ENCODE results near the gene PEX10.

Gene PEX10

GRCh38 chr1:2384941-2385481 is 27.4 kb downstream of the PEX10 start:
- DNase-seq, result no peak

GRCh38 chr1:2384130-2384860 is 28.1 kb downstream of the PEX10 start:
- DNase-seq, result no peak

GRCh38 chr1:2383576-2383975 is 28.8 kb downstream of the PEX10 start:
- no peak for DNase-seq

DNA sequence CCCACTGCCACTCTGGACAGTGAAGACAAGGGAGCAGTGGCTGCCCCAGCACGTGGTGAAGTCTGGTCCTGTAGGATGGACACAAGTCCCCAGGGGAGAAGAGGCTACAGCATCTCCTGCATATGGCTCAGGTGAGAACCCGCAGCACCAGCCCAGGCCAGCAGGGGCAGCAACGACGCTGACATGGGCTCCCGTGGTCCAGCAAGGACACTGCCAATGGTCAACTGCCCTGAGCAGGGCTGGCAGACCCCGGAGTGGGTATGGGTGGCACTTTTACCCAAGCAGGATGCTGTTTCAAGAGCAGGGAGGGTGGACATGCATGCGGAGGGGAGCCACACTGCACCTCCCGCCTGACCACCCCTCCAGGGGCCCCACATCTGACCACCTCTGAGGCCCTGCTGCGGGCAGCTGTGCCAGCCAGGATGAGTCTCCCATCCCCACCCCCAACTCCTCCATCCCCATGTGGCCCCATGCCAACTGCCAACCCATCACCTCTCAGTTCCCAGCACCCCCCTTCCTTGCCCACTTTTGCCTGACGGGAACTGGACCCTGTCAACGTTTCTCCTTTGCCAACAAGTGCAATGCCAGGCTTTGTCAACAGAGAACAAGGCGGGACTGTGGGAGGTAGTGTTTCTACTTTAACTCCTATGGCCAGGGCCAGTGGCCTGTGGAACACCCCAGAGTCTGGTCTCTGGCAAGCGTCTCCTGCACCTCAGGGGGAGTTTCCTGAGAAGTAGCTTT is 29.6 kb downstream of the PEX10 start:
- peak; percentile 21 for DNase-seq

DNA sequence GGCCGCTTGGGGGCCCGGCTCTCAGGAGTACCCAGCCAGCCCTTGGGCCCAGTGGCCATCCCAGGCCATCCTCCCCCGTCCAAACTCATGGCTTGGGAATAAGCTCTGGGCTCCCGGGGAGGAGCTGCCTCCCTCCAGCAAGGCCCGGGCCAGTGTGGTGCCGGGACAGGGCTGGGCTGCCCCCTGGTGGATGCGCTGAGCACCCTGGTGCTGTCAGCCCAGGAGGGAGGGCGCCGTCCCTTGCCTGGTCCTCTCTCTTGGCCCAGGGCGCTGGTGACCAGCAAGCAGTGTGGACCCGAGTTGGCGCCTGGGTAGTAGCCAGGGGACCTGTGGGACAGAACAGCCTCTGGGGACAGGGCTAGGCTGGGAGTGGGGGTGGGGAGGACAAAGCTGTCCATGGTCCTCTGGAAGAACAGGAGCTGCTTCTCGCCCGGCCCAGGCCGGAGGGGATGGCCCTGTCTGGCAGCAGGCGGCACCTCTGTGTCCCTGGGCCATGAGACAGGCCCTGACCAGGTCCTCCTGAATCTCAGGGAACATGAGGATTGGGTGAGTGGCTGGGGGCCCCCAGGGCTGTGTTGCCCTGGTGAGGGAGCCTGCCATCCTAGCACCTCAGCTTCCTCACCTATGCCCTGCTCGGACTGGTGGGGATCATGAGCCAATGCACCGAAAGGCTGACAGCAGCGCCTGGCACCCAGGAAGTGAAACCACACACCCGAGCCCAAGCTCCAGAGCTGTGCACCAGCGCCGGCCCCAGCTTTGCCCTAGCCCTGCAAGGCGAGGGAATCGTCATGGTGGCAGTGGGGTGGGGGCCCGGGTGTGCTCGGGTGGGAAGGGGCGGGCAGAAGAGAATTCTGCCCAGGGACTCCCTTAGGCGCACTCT is 30.4 kb downstream of the PEX10 start:
- DNase-seq, result peak; percentile 81

DNA sequence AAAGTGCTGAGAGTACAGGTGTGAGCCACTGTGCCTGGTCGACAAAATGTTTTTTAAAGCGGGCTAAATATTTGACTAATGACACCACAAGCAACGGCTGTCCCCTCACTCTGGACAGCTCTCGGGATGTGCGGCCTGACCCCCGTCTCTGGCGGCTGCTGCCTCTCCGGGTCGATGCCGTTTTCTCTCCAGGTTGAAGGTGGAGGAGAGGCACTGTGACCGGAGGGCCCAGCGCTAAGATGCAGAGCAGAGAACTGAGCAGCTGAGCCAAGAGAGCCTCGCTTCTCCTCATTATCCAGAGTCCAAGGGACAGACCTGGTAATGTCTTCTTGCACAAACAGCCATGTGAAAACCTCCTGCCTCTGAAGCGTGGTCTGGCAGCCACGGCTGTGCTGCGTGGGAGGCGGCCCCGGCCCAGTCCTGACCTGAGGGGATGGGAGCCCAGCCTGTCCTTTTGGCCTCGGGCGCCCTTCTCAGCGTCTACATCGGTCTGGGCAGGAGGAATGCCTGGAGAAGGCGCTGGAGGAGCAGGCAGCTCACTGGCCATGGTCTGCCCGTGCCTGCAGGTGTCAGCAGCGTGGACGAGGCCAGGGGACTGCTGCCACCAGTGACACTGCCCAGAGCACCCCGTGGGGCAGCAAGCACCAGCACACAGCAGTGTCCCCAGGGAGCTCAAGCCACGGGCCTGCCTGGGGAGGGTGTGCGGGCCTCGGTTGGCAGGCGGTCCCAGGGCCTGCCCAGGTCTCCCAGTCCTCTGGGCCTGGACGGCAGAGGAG is 31.4 kb downstream of the PEX10 start:
- no peak for DNase-seq

GRCh38 chr1:2379733-2380404 is 32.5 kb downstream of the PEX10 start:
- DNase-seq, result no peak

DNA sequence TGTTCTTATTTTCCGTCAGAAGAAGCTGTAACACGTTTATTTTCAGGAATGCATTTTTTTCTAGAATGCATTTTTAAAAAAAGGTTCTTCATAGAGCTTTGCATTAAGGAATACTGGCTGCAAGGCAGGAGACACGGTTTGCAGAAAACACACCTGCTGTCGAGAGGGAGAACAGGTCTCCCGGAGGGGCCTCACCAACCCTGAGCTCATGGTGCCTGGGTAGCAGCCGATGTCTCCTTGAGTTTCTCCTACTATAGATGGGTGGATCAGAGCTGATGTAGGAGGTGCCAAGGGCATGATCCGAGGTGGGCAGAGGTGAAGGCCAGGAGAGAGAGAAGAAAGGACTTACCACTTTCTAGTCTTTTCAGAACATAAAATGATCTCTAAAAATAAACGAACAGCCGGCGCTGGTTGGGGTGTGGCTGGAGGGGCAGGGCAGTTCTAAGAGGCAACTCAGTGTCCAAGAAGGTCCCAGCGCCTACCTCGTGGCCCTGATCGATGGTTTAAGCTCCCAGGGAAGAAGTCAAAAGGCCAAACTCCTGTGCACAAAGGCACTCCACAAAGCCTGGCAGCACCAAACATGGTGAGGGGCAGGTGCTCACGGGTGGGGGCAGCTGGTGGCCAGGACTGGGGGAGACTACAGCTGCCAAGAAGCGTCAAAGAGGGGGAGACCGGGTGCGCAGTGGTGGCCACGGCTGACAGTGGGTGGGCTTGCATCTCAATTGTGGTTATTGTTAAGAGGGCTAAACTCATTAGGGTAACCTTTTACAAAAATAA is 33.2 kb downstream of the PEX10 start:
- DNase-seq, result no peak

DNA sequence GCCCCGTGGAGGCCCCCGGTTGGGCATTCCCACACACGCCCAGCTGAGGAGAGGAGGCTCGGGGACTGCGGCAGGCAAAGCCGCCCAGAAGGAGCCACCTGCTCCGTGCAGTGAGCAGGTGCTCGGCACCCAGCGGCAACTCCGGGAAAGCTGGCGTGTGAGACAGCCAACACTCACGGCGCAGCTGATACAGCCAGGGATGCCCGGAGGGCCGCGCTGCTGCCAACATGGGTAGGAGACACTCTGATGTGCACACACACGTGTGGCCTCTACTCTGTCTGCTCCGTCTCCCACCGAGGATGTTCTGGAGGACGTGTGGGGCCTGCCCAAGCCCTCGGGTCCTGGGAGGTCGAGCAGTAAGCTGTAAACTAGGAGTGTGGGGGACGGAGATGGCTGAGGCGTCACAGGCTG is 33.9 kb downstream of the PEX10 start:
- DNase-seq, result no peak

DNA sequence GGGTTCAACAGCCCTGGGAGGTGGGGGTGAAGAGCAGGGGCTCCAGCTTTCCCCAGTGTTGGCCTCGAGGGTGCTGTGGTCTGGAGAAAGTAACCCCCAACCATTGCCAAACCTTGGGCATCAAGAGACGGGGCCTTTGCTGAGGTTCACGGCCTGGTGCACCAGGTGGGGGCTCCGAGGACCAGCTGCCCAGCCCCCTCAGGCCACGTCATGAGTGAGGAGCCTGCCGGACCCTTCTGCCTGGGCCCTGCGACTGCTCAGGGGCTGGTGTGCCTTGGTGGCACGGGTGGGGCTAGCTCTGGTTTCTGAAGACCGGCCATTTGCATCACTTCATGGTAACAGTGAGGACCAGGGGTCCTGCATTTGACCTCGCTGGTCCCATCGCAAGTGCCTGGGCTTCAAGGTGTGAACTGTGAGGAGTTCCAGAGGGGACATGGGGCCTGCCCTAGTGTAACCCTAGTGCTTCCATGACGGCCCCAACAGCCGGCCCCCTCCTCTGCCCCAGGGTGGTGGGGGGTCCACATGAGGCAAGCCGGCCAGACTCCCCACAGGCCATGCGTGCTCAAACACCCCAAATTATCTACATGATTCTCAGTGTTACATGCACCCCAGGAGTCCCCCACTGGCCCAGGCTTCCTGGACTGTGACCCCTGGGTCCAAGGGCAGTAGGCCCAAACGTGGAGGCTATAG is 34.5 kb downstream of the PEX10 start:
- DNase-seq, result no peak

DNA sequence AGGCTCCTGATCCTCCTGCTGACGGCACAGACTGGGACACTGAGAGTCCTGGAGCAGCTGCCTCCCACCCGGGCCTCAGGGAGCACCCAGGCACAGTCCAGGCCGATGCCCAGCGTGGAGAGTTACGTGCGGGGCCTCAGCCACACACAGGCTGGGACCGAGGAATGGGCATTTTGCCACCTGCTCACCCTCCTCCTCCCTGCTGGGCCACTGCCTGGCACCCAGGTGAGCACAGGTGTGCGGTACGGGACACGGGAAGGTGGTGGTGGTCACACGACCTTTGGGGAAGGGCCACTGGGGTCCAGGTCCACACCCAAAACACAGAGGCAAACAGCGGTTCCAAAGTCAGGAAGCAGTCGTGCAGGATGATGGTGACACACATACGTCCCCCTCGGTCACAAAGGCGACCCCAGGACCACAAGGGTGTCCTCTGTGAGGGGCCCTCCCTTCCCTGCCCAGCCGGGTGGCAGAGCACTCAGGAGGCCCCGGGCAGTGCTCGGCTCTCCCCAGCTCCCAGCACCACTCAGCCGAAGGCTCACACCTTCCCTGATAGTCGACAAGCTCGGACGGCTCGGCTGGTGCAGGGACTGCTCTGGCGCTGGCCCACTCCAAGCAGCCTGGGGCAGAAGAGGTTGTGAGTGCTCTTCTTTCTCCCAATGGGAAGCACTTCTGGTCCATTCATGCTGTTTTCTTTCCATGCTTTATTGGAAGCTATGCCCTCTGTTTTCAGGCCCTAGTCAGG is 35.3 kb downstream of the PEX10 start:
- no peak for DNase-seq

DNA sequence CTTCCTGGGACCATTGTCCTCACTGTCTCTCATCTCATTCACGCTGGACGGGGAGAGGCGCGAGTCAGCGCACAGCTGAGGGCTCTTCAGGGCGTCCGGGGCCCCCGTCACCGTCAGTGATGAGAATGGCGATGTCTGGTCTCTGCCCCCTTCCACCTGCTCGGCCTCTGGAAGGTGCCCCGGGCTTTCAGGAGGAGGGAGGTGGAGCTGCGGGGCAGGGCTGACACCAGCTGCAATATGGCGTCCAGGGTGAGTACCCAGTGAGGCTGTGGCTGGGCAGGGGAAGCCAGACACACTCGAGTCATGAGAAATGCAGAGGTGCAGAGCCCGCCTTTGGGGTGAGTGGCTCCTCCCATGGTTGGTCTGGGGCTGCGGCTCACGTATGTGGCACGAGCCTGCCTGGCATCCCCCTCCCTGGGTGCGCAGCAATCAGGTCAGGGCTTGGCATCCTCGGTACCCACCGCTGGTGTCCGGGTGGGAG is 36.1 kb downstream of the PEX10 start:
- DNase-seq, result no peak

- DNase-seq, result no peak
These were observed 36.5 kb downstream of the PEX10 start for GRCh38 chr1:2375923-2376260.

DNA sequence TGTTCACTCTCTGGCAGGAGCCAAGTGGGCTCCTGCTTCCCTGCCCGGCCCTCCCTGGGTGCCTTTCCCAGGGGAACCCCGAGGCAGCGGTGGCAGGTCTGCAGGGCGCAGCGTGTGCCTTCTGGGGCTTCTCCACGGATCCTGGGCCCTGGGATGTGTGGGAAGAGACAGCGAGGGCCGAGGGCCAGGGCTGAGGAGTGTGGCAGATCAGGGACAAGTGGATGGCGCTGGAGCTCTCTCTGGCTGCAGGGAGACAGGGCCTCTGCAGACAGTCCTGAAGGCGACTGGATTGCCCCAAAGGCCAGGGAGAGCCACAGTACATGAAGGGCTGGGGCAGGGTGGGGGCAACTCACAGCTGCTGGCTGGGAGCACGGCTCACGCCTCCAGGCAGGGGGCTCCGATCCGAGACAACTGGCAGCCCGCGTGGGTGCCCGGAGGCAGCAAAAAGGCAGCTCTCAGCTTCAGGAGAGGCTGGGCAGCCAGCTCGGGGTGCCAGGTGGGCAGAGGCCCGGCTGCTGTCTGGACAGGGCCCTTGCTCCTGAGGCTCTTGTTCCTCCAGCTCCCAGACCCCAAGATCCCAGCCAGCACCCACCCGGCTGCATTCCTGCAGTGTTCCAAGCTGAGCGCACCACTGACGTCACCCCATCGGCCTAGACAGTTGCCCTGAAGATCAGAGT is 37.0 kb downstream of the PEX10 start:
- no peak for DNase-seq

DNA sequence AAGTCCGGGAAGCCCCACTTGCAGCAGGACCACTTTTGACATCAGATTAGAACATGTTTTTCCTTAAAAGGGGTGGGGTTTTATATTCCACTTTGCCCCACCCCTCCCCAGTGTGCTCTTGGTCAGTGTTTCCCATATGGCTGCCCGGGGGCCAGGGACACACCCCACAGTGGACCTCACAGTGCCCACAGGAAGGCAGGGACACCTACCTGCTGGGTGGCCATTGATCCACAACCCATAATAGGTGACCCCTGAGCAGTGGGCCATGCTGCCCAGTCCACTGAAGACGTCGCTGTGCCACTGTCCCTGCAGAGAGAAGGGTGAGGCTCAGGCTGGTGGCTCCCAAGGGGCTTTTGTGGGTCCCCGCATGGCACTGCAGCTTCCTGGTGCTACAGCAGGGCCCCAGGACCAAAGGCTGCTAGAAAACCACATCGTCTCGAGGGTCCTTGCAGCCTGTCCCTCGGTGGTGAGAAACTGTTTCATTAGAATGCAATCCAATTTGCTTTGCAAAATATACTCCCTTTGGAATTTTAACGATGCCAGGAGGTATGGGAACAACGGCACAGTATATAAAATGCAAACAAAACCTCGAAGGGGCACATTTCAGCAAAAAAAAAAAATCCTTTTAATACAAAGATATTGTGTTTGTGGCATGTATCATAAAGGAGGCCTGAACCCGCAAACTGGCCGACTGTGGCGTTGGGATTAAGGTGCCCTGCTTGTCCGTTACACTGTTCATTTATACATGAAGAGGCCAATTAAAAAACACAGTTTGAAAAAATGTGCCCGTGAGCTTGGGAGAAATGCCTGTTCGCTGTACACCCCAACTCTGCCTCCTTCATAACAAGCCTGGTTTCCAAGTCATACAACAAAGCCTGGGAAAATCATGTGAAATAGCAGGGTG is 37.9 kb downstream of the PEX10 start:
- no peak for DNase-seq

- no peak for DNase-seq
These were observed 38.7 kb downstream of the PEX10 start for GRCh38 chr1:2373551-2374251.
